T-helper 22 cell (primary cell): ENCODE results near the gene SFT2D3.

Experiments used
- DNase-seq: peaks from one replicate; pipeline ENCODE4 v3.0.0-alpha.2; 2020; ENCODE audit warnings: low read depth

SFT2D3 gene

GRCh38 chr2:127707890-127708648 is 6.8 kb downstream of the SFT2D3 start:
- no peak for DNase-seq

- no peak for DNase-seq
Observed at GRCh38 chr2:127709336-127709735, 8.0 kb downstream of the SFT2D3 start.

GRCh38 chr2:127712999-127713398 is 11.7 kb downstream of the SFT2D3 start:
- DNase-seq: no peak

- DNase-seq: no peak
Observed at GRCh38 chr2:127713562-127713961, 12.3 kb downstream of the SFT2D3 start.

- no peak for DNase-seq
Observed at GRCh38 chr2:127715778-127716449, 14.6 kb downstream of the SFT2D3 start.

GRCh38 chr2:127718271-127718670 is 17.0 kb downstream of the SFT2D3 start:
- DNase-seq: no peak

GRCh38 chr2:127719301-127720218 is 18.3 kb downstream of the SFT2D3 start:
- DNase-seq: no peak

- no peak for DNase-seq
Observed at GRCh38 chr2:127721311-127721977, 20.1 kb downstream of the SFT2D3 start.

- no peak for DNase-seq
Observed at GRCh38 chr2:127721978-127722355, 20.7 kb downstream of the SFT2D3 start.

- DNase-seq: no peak
Observed at GRCh38 chr2:127722807-127723206, 21.5 kb downstream of the SFT2D3 start.

- DNase-seq: no peak
Observed at GRCh38 chr2:127726158-127726880, 25.0 kb downstream of the SFT2D3 start.

- no peak for DNase-seq
Observed at GRCh38 chr2:127733113-127733815, 32.0 kb downstream of the SFT2D3 start.

- DNase-seq: no peak
Observed at GRCh38 chr2:127733816-127734537, 32.7 kb downstream of the SFT2D3 start.

- no peak for DNase-seq
Observed at GRCh38 chr2:127735044-127735443, 33.7 kb downstream of the SFT2D3 start.

- DNase-seq: no peak
Observed at GRCh38 chr2:127735537-127736399, 34.5 kb downstream of the SFT2D3 start.

GRCh38 chr2:127737892-127738291 is 36.6 kb downstream of the SFT2D3 start:
- no peak for DNase-seq

- no peak for DNase-seq
Observed at GRCh38 chr2:127739800-127740199, 38.5 kb downstream of the SFT2D3 start.

- DNase-seq: no peak
Observed at GRCh38 chr2:127740665-127741288, 39.5 kb downstream of the SFT2D3 start.
